ENCODE results near the gene RAB1A. TPM values are rescaled to one million over a fixed set of nuclear protein-coding genes. Genes with fewer than 3 reads are reported as not detected.

Gene RAB1A
- total RNA-seq, 1 experiment from 2014 or later = 165 TPM

DNA sequence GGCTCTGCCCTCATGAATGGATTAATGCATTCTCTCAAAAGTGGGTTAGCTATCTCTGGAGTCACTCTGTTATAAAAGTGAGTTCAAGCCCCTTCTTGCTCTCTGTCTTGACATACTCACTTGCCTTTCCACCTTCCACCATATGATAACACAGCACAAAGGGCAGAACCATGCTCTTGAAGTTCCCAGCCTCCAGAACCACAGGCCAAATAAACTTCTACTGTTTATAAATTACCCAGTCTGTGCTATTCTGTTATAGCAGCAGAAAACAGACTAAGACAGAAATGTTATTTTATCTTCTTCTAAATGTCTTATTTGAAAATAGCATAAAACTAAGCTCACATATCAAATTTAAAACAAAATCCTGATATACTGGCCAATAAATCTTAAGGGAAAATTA, 15.0 kb downstream of the RAB1A start:
- no peaks in the 10 kb centered on the region for H3K9me3 ChIP-seq (ENCODE audit: insufficient read depth, low read depth)
- no peak overlapping the region for H3K4me3 ChIP-seq
- DNase-seq = no peak
- H3K36me3 ChIP-seq (ENCODE audit: low read depth) = peaks cover 4% of the 10 kb centered on the region; the same call in 1 of the 2 replicates
- no peak overlapping the region for H3K27ac ChIP-seq
- H3K27me3 ChIP-seq (ENCODE audit: insufficient read depth, low read depth) = no peaks in the 10 kb centered on the region
- H3K4me2 ChIP-seq = no peak overlapping the region
- peaks cover 99% of the 10 kb centered on the region for H4K20me1 ChIP-seq (ENCODE audit: insufficient read depth)
- ChIA-PET POLR2A (ENCODE audit: unreplicated experiment) (interaction anchor here (0.7 kb wide), 1 partner anchor 39 kb away, joined by 3 read pairs; no protein-coding TSS in a partner anchor), CTCF (no interaction called here)
- intact Hi-C loops (cut with micrococcal nuclease; ENCODE audit: unreplicated experiment) = no loop called here
- no peaks in the 10 kb centered on the region for H3K9me2 ChIP-seq (ENCODE audit: insufficient read depth)
- H2AFZ ChIP-seq = no peak overlapping the region
- no TSS peak for BruUV-seq (replicated peaks)
- peaks cover 1% of the 10 kb centered on the region for H3F3A ChIP-seq (ENCODE audit: insufficient read depth, low read depth)
- TF ChIP-seq EZH2 (IDR thresholded peaks at IDR 0.05; ENCODE audit: low read depth) = no peak
- TF ChIP-seq, protein P1, sequence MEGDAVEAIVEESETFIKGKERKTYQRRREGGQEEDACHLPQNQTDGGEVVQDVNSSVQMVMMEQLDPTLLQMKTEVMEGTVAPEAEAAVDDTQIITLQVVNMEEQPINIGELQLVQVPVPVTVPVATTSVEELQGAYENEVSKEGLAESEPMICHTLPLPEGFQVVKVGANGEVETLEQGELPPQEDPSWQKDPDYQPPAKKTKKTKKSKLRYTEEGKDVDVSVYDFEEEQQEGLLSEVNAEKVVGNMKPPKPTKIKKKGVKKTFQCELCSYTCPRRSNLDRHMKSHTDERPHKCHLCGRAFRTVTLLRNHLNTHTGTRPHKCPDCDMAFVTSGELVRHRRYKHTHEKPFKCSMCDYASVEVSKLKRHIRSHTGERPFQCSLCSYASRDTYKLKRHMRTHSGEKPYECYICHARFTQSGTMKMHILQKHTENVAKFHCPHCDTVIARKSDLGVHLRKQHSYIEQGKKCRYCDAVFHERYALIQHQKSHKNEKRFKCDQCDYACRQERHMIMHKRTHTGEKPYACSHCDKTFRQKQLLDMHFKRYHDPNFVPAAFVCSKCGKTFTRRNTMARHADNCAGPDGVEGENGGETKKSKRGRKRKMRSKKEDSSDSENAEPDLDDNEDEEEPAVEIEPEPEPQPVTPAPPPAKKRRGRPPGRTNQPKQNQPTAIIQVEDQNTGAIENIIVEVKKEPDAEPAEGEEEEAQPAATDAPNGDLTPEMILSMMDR (conservative IDR thresholded peaks at IDR 0.05) = no peak
- H3K4me1 ChIP-seq (replicated peaks; ENCODE audit: insufficient read depth) = no peaks in the 10 kb centered on the region
- peaks cover 99% of the 10 kb centered on the region for H3K79me2 ChIP-seq (ENCODE audit: low read depth)

DNA sequence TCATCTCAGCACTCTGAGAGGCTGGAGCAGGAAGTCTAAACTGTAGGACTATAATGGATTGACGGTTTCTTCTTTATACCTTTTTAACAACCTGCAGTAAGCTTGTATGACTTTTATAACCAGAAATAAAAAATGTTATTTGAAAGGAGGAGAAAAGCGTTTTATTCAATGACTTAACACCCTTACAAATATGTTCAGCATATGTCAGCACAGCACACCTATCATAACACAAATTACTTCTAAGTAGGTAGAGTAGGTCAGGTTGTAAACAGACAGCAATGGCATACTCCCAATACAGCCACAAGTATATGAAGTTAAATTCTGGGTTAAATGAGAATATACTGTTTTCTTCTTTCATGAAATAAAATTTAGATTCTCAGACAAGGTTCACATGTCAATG, 16.1 kb downstream of the RAB1A start:
- no peak overlapping the region for H2AFZ ChIP-seq
- ChIA-PET POLR2A (ENCODE audit: unreplicated experiment) (interaction anchor here (0.6 kb wide), 1 partner anchor 152 kb away, joined by 7 read pairs; no protein-coding TSS in a partner anchor), CTCF (no interaction called here)
- H3K4me2 ChIP-seq = no peak overlapping the region
- no peak overlapping the region for H3K4me3 ChIP-seq
- H3K4me1 ChIP-seq (replicated peaks; ENCODE audit: insufficient read depth) = no peaks in the 10 kb centered on the region
- H3F3A ChIP-seq (ENCODE audit: insufficient read depth, low read depth) = peaks cover 4% of the 10 kb centered on the region
- H3K9me3 ChIP-seq (ENCODE audit: insufficient read depth, low read depth) = no peaks in the 10 kb centered on the region
- H3K9me2 ChIP-seq (ENCODE audit: insufficient read depth) = no peaks in the 10 kb centered on the region
- no peak overlapping the region for H3K27ac ChIP-seq
- TF ChIP-seq, protein P1 (conservative IDR thresholded peaks at IDR 0.05) = no peak
- no peak for TF ChIP-seq EZH2 (IDR thresholded peaks at IDR 0.05; ENCODE audit: low read depth)
- peaks cover 100% of the 10 kb centered on the region for H4K20me1 ChIP-seq (ENCODE audit: insufficient read depth)
- DNase-seq = no peak
- peaks cover 99% of the 10 kb centered on the region for H3K79me2 ChIP-seq (ENCODE audit: low read depth)
- BruUV-seq (replicated peaks) = no TSS peak
- H3K27me3 ChIP-seq (ENCODE audit: insufficient read depth, low read depth) = no peaks in the 10 kb centered on the region
- H3K36me3 ChIP-seq (ENCODE audit: low read depth) = peaks cover 4% of the 10 kb centered on the region; the same call in 1 of the 2 replicates
- intact Hi-C loops (cut with micrococcal nuclease; ENCODE audit: unreplicated experiment) = no loop called here

DNA sequence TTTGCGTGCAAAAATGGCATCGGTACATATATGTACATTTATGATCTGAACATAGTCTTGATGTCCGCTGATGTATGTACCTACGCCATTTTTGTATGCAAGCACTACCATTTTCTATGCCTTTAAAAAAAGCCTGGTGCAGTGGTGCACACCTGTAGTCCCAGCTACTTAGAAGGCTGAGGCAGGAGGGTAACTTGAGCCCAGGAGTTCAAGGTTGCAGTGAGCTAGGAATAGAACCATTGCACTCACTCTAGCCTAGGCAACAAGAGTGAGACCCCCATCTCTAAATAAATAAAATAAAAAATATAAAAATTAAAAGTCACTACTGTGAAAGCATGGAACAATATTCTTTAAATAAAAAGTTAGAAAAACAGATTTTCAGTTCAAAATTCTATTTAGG, 16.7 kb downstream of the RAB1A start:
- no TSS peak for BruUV-seq (replicated peaks)
- no peaks in the 10 kb centered on the region for H3K9me2 ChIP-seq (ENCODE audit: insufficient read depth)
- ChIA-PET CTCF (interaction anchor here (0.5 kb wide), 1 partner anchor 80 kb away, joined by 5 read pairs; no protein-coding TSS in a partner anchor), POLR2A (ENCODE audit: unreplicated experiment) (interaction anchor here (0.6 kb wide), 1 partner anchor 151 kb away, joined by 7 read pairs; no protein-coding TSS in a partner anchor)
- peaks cover 4% of the 10 kb centered on the region for H3F3A ChIP-seq (ENCODE audit: insufficient read depth, low read depth)
- peaks cover 99% of the 10 kb centered on the region for H3K79me2 ChIP-seq (ENCODE audit: low read depth)
- H3K4me3 ChIP-seq = no peak overlapping the region
- intact Hi-C loops (cut with micrococcal nuclease; ENCODE audit: unreplicated experiment) = no loop called here
- no peaks in the 10 kb centered on the region for H3K27me3 ChIP-seq (ENCODE audit: insufficient read depth, low read depth)
- no peaks in the 10 kb centered on the region for H3K9me3 ChIP-seq (ENCODE audit: insufficient read depth, low read depth)
- no peak for DNase-seq
- 0 out of 2 replicates have a peak, but pooled peaks cover 4% of the 10 kb centered on the region for H3K36me3 ChIP-seq (ENCODE audit: low read depth)
- H2AFZ ChIP-seq = no peak overlapping the region
- no peak overlapping the region for H3K4me2 ChIP-seq
- no peaks in the 10 kb centered on the region for H3K4me1 ChIP-seq (replicated peaks; ENCODE audit: insufficient read depth)
- H4K20me1 ChIP-seq (ENCODE audit: insufficient read depth) = peaks cover 100% of the 10 kb centered on the region
- no peak overlapping the region for H3K27ac ChIP-seq
- TF ChIP-seq, protein P1 (conservative IDR thresholded peaks at IDR 0.05) = no peak
- no peak for TF ChIP-seq EZH2 (IDR thresholded peaks at IDR 0.05; ENCODE audit: low read depth)
